Nephron progenitor cell (in vitro differentiated cells): ENCODE data around the gene PDE4D.

Experiments used
- DNase-seq: peaks from one replicate; pipeline ENCODE4 v3.0.0; 2021
- H3K27ac Mint-ChIP-seq: 2 replicates; pipeline ENCODE4 v1.8.0; 2021; ENCODE audit warnings: mild to moderate bottlenecking, moderate library complexity, mixed read lengths
- H3K27me3 Mint-ChIP-seq: 2 replicates; pipeline ENCODE4 v1.8.0; 2021; ENCODE audit warnings: mild to moderate bottlenecking, low read depth, mixed read lengths; ENCODE audit not compliant: poor library complexity
- H3K36me3 Mint-ChIP-seq: 2 replicates; pipeline ENCODE4 v1.8.0; 2021; ENCODE audit warnings: low read depth, mixed read lengths
- H3K4me1 Mint-ChIP-seq: 2 replicates; pipeline ENCODE4 v1.8.0; 2021; ENCODE audit warnings: mixed read lengths
- H3K4me3 Mint-ChIP-seq: 2 replicates; pipeline ENCODE4 v1.8.0; 2021; ENCODE audit warnings: mild to moderate bottlenecking, moderate library complexity, mixed read lengths
- H3K9me3 Mint-ChIP-seq: 2 replicates; pipeline ENCODE4 v1.8.0; 2021; ENCODE audit warnings: mild to moderate bottlenecking, moderate library complexity, mixed read lengths
- TF ChIP-seq, protein P1 (sequence below): fragments of 200-600 bp; sonication (generic); IDR thresholded peaks from 2 replicates; pipeline ENCODE4 v1.5.0; 2021; ENCODE audit warnings: antibody characterized with exemption

The PDE4D gene

GRCh38 chr5:59496524-59497134 is 396.9 kb downstream of the PDE4D start:
- Mint-ChIP-seq H3K36me3 (no peaks in the 10 kb centered on the region), H3K4me1 (no peaks in the 10 kb centered on the region), H3K27me3 (no peaks in the 10 kb centered on the region), H3K4me3 (no peak overlapping the region), H3K27ac (no peak overlapping the region), H3K9me3 (no peaks in the 10 kb centered on the region)
- DNase-seq, result peak; percentile 8
- TF ChIP-seq, protein P1, sequence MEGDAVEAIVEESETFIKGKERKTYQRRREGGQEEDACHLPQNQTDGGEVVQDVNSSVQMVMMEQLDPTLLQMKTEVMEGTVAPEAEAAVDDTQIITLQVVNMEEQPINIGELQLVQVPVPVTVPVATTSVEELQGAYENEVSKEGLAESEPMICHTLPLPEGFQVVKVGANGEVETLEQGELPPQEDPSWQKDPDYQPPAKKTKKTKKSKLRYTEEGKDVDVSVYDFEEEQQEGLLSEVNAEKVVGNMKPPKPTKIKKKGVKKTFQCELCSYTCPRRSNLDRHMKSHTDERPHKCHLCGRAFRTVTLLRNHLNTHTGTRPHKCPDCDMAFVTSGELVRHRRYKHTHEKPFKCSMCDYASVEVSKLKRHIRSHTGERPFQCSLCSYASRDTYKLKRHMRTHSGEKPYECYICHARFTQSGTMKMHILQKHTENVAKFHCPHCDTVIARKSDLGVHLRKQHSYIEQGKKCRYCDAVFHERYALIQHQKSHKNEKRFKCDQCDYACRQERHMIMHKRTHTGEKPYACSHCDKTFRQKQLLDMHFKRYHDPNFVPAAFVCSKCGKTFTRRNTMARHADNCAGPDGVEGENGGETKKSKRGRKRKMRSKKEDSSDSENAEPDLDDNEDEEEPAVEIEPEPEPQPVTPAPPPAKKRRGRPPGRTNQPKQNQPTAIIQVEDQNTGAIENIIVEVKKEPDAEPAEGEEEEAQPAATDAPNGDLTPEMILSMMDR, result no peak

- no peak overlapping the region for H3K4me3 Mint-ChIP-seq
These were observed 401.6 kb downstream of the PDE4D start for GRCh38 chr5:59491945-59492344.

GRCh38 chr5:59489551-59489950 is 404.0 kb downstream of the PDE4D start:
- no peak overlapping the region for H3K4me3 Mint-ChIP-seq
- no peak overlapping the region for H3K27ac Mint-ChIP-seq
- no peaks in the 10 kb centered on the region for H3K36me3 Mint-ChIP-seq

More at GRCh38 chr5:59491945-59492344, 401.6 kb downstream of the PDE4D start:
- H3K36me3 Mint-ChIP-seq, result no peaks in the 10 kb centered on the region
- H3K4me1 Mint-ChIP-seq, result no peaks in the 10 kb centered on the region
- DNase-seq, result no peak
- no peaks in the 10 kb centered on the region for H3K9me3 Mint-ChIP-seq
- H3K27ac Mint-ChIP-seq, result no peak overlapping the region
- no peaks in the 10 kb centered on the region for H3K27me3 Mint-ChIP-seq
- TF ChIP-seq, protein P1, result no peak

GRCh38 chr5:59487772-59488729 is 405.5 kb downstream of the PDE4D start:
- H3K4me1 Mint-ChIP-seq, result no peaks in the 10 kb centered on the region
- no peaks in the 10 kb centered on the region for H3K27me3 Mint-ChIP-seq
- H3K27ac Mint-ChIP-seq, result peak overlapping the region; percentile 10
- no peaks in the 10 kb centered on the region for H3K9me3 Mint-ChIP-seq
- no peak overlapping the region for H3K4me3 Mint-ChIP-seq
- TF ChIP-seq, protein P1, result no peak
- H3K36me3 Mint-ChIP-seq, result no peaks in the 10 kb centered on the region
- no peak for DNase-seq

More at GRCh38 chr5:59489551-59489950, 404.0 kb downstream of the PDE4D start:
- DNase-seq, result no peak
- no peaks in the 10 kb centered on the region for H3K27me3 Mint-ChIP-seq
- TF ChIP-seq, protein P1, result no peak
- H3K4me1 Mint-ChIP-seq, result no peaks in the 10 kb centered on the region
- no peaks in the 10 kb centered on the region for H3K9me3 Mint-ChIP-seq

GRCh38 chr5:59487068-59487686 is 406.3 kb downstream of the PDE4D start:
- Mint-ChIP-seq H3K27ac (no peak overlapping the region), H3K9me3 (no peaks in the 10 kb centered on the region), H3K36me3 (no peaks in the 10 kb centered on the region), H3K4me3 (no peak overlapping the region), H3K27me3 (no peaks in the 10 kb centered on the region), H3K4me1 (no peaks in the 10 kb centered on the region)
- TF ChIP-seq, protein P1, result no peak
- DNase-seq, result no peak
